Measurements from ENCODE around the gene PPP6R3.

The PPP6R3 gene

GRCh38 chr11:68468217-68468828 is 7.8 kb downstream of the PPP6R3 start:
- H3K4me3 ChIP-seq (ENCODE audit: low read depth, low read length), result no peak overlapping the region
- no peak for DNase-seq (ENCODE audit: low read depth, low spot score)

GRCh38 chr11:68469122-68469521 is 8.6 kb downstream of the PPP6R3 start:
- no peak for DNase-seq (ENCODE audit: low read depth, low spot score)

More at GRCh38 chr11:68468217-68468828, 7.8 kb downstream of the PPP6R3 start:
- in situ Hi-C loops (cut with HindIII; ENCODE audit: low sequenced_read_pairs), result no loop called here
- TF ChIP-seq, protein P1, sequence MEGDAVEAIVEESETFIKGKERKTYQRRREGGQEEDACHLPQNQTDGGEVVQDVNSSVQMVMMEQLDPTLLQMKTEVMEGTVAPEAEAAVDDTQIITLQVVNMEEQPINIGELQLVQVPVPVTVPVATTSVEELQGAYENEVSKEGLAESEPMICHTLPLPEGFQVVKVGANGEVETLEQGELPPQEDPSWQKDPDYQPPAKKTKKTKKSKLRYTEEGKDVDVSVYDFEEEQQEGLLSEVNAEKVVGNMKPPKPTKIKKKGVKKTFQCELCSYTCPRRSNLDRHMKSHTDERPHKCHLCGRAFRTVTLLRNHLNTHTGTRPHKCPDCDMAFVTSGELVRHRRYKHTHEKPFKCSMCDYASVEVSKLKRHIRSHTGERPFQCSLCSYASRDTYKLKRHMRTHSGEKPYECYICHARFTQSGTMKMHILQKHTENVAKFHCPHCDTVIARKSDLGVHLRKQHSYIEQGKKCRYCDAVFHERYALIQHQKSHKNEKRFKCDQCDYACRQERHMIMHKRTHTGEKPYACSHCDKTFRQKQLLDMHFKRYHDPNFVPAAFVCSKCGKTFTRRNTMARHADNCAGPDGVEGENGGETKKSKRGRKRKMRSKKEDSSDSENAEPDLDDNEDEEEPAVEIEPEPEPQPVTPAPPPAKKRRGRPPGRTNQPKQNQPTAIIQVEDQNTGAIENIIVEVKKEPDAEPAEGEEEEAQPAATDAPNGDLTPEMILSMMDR (IDR thresholded peaks at IDR 0.05; ENCODE audit: low read depth, low read length), result no peak

DNA sequence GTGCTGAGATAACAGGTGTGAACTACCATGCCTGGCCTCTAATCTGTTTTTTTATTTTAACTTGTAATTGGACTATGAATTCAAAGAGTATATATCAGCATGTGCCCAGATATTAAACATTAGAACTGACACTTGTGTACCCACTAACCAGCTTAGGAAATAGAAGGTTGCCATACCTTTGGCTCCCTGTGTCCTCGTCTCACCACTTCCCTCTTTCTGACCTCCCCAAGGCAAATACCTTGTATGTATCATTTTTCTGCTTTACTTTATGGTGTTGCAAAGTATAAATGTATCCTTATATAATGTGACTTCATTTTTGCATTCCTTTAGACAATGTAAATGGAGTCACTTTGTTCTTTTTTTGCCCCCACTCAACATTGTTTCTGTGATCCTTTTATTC is 9.1 kb downstream of the PPP6R3 start:
- DNase-seq (ENCODE audit: low read depth, low spot score), result no peak
- no peak overlapping the region for H3K4me3 ChIP-seq (ENCODE audit: low read depth, low read length)
- in situ Hi-C loops (cut with HindIII; ENCODE audit: low sequenced_read_pairs), result no loop called here
- TF ChIP-seq, protein P1 (IDR thresholded peaks at IDR 0.05; ENCODE audit: low read depth, low read length), result no peak

More at GRCh38 chr11:68469122-68469521, 8.6 kb downstream of the PPP6R3 start:
- in situ Hi-C loops (cut with HindIII; ENCODE audit: low sequenced_read_pairs), result no loop called here
- TF ChIP-seq, protein P1 (IDR thresholded peaks at IDR 0.05; ENCODE audit: low read depth, low read length), result no peak
- no peak overlapping the region for H3K4me3 ChIP-seq (ENCODE audit: low read depth, low read length)

- in situ Hi-C loops (cut with HindIII; ENCODE audit: low sequenced_read_pairs), result no loop called here
- DNase-seq (ENCODE audit: low read depth, low spot score), result no peak
- H3K4me3 ChIP-seq (ENCODE audit: low read depth, low read length), result no peak overlapping the region
- TF ChIP-seq, protein P1 (IDR thresholded peaks at IDR 0.05; ENCODE audit: low read depth, low read length), result no peak
These were observed 9.8 kb downstream of the PPP6R3 start for GRCh38 chr11:68470304-68470811.

- no peak overlapping the region for H3K4me3 ChIP-seq (ENCODE audit: low read depth, low read length)
These were observed 11.1 kb downstream of the PPP6R3 start for GRCh38 chr11:68471360-68472340.

GRCh38 chr11:68472778-68473177 is 12.2 kb downstream of the PPP6R3 start:
- H3K4me3 ChIP-seq (ENCODE audit: low read depth, low read length), result no peak overlapping the region
- TF ChIP-seq, protein P1 (IDR thresholded peaks at IDR 0.05; ENCODE audit: low read depth, low read length), result no peak
- in situ Hi-C loops (cut with HindIII; ENCODE audit: low sequenced_read_pairs), result no loop called here
- DNase-seq (ENCODE audit: low read depth, low spot score), result no peak

More at GRCh38 chr11:68471360-68472340, 11.1 kb downstream of the PPP6R3 start:
- in situ Hi-C loops (cut with HindIII; ENCODE audit: low sequenced_read_pairs), result no loop called here
- DNase-seq (ENCODE audit: low read depth, low spot score), result peak; percentile 86
- TF ChIP-seq, protein P1 (IDR thresholded peaks at IDR 0.05; ENCODE audit: low read depth, low read length), result no peak
